Fibroblast of villous mesenchyme (primary cell): Measurements from ENCODE around the gene PTPRN2. TPM values are rescaled to one million over a fixed set of nuclear protein-coding genes. Genes with fewer than 3 reads are reported as not detected.

Experiments
- DNase-seq: peaks from one replicate; pipeline ENCODE4 v3.0.0-alpha.2; 2010; ENCODE audit warnings: low read depth
- H3K4me3 ChIP-seq: 2 replicates; pipeline ENCODE4 v1.5.1; 2011; ENCODE audit warnings: low read depth, mild to moderate bottlenecking, low read length
- total RNA-seq: library from RNA; depleted of rRNA; stranded (reverse); fragments of >200 nt; gene quantifications from 2 replicates; pipeline ENCODE4 v1.2.3, GENCODE V29; 2012
- TF ChIP-seq, protein P1 (sequence below): IDR thresholded peaks from 2 replicates; pipeline ENCODE4 v1.5.1; 2012; ENCODE audit warnings: low read depth, mild to moderate bottlenecking, low read length; ENCODE audit not compliant: insufficient read depth

The PTPRN2 gene
- total RNA-seq, 1 donor = not detected

DNA sequence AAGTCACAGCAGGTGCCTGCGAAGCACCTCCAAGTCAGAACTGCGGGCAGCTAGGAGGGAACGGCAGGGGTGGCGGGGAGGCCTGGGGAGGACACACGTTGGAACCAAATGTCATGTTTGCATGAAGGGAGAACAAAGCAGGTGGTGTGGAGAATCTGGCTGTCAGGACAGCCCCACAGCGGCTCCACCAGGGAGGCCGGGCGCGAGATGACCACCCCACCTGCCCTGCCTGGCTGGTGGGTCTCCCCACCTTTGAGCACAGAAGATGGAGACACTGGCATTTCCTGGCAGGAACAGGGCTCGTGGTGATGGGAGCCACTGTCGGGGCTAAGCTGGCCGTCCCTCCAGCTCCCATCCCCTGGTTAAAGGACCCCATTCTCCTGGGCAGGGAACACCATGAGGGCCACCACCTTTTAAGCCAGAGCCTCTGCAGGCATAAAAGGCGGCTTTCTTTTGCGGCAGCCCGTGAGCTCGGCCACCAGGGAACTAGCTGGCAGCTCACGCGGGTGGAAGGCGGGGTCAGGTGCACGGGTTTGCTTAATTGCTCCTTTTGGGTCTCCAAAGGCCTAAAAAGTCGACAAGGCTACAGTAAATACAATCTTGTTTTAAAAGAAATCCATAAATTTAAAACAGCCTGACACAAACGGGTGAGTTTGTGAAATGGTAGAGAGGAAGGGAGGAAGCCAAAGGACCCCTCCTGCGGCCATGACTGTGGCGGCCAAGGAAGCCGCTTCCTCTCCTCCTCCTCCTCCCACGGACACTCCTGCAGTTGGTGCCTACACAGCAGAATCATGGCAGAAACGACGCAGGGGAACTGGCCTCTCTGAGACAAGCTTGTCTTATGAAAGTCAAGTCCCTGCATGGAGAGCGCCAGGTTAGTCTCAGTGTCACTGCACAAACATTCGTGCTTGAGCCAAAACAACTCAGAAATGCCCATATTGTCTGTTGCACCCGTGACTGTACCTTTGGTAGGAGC is 1037.0 kb downstream of the PTPRN2 start:
- H3K4me3 ChIP-seq = no peak overlapping the region
- TF ChIP-seq, protein P1, sequence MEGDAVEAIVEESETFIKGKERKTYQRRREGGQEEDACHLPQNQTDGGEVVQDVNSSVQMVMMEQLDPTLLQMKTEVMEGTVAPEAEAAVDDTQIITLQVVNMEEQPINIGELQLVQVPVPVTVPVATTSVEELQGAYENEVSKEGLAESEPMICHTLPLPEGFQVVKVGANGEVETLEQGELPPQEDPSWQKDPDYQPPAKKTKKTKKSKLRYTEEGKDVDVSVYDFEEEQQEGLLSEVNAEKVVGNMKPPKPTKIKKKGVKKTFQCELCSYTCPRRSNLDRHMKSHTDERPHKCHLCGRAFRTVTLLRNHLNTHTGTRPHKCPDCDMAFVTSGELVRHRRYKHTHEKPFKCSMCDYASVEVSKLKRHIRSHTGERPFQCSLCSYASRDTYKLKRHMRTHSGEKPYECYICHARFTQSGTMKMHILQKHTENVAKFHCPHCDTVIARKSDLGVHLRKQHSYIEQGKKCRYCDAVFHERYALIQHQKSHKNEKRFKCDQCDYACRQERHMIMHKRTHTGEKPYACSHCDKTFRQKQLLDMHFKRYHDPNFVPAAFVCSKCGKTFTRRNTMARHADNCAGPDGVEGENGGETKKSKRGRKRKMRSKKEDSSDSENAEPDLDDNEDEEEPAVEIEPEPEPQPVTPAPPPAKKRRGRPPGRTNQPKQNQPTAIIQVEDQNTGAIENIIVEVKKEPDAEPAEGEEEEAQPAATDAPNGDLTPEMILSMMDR = no peak
- no peak for DNase-seq

DNA sequence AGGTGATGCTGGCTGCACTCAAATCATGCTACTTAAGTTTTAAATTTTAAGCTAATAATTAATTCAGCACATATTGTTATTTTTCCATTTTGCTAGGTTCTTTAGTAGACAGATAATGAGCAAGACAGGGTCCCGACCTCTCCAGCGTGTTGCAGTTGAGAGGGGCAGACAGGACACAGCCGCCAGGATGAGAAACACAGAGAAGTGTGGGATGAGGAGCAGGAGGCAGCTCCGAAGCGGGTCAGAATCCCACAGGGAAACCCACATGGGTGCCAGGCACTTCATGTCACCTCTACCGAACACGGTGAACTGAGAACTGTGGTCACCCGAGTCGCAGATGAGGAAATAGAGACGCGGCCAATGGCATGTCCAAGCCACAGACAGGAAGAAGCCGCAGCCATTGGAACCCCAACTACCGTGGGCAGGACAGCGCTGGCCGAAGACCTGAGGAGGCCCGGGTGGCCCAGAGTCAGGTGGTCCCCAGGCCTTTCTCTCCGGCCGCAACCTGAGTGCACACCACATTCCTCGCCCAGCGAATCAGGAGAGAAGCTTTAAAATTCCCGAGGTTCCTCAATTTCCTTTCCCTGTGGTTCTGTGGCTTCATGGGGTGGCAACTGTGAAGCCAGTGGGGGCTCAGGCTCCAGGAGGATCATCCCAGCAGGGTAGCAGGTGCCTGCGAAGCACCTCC is 1037.9 kb downstream of the PTPRN2 start:
- TF ChIP-seq, protein P1 = no peak
- no peak overlapping the region for H3K4me3 ChIP-seq
- DNase-seq = no peak

DNA sequence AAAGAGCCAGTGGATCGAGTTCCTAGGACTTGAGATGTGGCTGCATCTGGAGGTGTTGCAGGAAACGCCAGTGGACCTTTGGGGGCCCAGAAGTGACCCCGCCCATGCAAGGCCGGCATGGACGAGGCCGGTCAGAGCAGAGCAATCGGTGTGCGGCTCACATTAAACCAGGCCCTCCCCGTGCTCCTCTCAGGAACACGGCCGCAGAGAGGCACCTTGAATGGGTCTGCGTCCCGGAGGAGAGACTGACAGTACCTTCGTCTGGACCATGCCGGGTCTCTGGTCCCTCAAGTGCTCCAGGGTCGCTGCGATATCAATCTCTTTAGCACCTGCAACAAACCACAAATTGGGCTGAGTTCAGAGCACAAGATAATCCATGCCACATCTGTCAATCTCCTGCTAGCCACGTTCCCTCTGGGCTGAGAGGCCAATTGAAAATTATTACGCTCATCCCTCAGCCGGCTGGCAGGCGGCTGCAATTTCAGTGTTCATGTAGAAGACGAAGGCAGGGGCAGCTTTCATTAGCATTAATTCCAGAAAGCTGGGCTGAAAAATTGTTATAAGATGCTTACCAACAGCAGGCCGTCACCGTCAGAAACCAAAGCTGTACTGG is 1038.8 kb downstream of the PTPRN2 start:
- H3K4me3 ChIP-seq = no peak overlapping the region
- DNase-seq = no peak
- TF ChIP-seq, protein P1 = no peak

DNA sequence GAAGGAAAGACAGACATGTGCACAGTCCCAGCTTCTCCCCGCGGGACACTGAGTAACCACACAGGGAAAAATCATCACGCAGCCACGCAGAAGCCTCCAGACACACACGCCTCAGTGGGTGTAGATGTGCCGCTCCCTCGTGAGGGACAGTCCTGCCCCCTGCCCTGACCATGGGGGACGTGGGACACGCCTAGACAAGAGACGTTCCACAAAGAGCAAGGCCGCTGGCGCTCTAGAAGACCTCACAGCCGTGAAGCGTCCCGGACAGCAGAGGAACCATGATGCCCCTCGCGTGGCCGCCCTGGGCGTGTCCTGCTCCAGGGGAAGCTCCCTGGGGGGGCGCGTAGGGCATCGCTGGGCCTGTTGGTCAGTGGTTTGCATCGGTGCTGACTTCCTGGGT is 1040.0 kb downstream of the PTPRN2 start:
- DNase-seq = no peak
- H3K4me3 ChIP-seq = no peak overlapping the region
- TF ChIP-seq, protein P1 = no peak

GRCh38 chr7:157547102-157547501 is 1040.5 kb downstream of the PTPRN2 start:
- TF ChIP-seq, protein P1 = no peak
- no peak for DNase-seq

GRCh38 chr7:157545681-157546060 is 1042.0 kb downstream of the PTPRN2 start:
- H3K4me3 ChIP-seq = no peak overlapping the region
- DNase-seq = no peak
- TF ChIP-seq, protein P1 = no peak

More at GRCh38 chr7:157547102-157547501, 1040.5 kb downstream of the PTPRN2 start:
- H3K4me3 ChIP-seq = no peak overlapping the region
